ENCODE measurements around the gene VEGFC.

Gene VEGFC

DNA sequence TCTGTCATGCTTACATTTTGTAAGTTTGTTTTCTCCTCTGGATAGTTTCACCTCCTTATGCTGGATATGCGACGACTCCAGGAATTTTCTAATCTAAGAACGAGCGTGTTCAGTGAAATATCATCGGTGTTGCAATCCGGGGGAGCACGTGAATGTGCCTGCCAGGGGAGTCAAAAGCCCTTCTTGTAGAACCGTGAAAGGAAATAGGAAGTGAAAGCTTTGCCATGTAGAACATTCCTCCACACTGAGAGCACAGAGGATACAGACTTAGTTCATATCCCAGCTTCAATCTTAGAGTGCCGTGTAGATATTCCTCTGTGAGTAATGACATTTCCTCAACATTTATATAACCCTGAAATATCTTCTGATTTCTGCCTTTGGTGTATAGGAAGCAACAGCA, 121.2 kb downstream of the VEGFC start:
- DNase-seq = no peak

DNA sequence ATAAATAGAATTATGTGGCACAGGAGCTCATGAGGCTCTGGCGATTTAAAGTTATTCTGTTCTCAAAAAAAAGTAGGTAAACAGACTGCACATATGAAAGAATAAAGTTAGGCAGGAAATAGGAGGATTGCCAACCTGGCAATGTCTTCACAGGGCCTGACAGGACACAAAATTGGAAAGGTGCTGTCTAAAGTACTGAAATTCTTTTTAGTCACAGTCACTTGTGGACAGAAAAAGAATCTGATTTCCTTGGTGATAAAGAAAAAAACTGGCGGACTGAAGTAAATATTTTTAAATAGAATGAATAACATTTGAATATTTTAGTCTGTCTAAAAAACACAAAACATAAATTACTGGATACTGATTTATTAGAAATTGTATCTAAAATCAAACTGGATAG, 124.4 kb downstream of the VEGFC start:
- no peak for DNase-seq

DNA sequence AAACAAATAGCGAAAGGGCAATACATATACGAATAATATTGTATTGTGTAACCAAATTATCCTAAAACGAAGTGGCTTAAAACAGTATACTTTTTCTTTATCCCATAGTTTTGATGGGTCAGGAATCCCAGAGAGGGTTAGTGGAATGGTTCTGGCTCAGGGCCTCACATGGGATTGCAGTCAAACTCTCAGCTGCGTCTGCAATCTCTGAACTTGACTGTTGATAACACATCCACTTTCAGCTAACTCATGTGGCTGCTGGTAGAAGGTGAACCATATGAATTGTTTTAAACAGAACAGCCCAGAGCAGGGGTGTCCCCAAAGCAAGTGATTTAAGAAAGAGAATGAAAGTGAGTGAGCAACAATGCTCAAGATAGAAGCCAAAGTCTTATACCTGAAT, 127.8 kb downstream of the VEGFC start:
- DNase-seq = no peak

DNA sequence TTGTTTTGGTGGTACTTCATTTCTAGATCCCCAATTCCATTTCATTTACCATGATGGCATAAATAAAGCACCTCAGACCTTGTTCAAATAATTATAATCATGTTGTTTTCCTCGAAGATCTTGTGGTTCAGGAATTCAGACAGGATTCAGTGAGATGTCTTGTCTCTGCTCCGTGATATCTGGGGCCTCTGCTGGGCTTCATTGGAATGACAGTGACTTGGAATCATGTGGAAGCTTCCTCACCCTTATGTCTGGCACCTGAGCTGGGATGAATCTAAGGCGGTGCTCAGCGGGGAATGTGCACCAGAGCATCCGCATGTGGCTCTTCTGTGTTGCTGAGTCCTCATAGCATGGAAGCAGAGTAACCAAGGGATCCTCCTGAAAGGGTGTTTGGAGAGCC, 132.2 kb downstream of the VEGFC start:
- no peak for DNase-seq

DNA sequence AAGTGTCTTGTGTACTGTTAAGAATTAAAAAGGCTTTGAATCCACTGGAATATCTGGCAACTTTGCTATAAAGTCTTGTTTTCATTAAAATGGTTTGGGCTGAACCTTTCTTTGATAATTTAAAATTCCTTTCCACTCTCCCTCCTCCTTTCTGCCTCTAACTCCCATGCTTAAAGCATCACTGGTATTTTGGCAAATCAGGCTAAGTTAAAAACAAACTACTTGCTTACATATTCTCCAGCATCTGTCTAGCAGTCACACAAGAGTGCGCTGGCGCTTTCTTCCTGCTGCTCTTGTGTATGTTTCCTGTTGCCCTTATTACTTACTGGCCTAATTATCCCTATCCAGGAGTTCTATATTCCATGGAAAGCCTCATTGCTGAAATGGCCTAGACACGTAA, 136.6 kb downstream of the VEGFC start:
- no peak for DNase-seq

DNA sequence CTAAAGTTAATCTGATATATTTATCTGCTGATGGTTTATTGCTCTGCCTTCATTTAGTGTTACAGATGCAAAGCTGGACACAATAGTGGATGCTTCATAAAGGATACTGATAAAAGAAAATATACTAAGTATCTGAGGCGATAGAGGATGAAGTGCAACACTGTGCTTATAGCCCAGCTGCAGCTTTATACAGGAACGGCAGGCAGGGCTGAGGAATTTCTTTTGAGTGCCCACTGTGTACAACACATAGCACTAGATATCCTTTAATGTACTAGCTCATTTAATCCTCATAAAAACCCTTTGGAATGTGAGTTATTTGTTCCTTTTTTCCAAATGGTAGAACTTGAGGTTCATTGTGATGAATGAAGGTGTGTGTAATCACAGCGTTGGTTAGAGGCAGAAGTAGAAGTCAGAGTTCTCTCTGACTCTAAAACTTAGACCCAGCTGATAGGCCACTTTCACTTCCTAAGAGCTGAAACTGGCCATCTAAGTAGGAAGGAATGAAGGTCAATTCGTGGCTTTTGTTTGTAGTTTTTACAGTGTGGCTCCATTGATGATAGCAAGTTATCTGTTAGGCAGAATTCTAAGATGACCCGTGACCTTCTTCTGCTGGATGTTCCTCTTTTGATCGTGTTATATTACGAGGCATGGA, 138.0 kb downstream of the VEGFC start:
- DNase-seq = no peak

DNA sequence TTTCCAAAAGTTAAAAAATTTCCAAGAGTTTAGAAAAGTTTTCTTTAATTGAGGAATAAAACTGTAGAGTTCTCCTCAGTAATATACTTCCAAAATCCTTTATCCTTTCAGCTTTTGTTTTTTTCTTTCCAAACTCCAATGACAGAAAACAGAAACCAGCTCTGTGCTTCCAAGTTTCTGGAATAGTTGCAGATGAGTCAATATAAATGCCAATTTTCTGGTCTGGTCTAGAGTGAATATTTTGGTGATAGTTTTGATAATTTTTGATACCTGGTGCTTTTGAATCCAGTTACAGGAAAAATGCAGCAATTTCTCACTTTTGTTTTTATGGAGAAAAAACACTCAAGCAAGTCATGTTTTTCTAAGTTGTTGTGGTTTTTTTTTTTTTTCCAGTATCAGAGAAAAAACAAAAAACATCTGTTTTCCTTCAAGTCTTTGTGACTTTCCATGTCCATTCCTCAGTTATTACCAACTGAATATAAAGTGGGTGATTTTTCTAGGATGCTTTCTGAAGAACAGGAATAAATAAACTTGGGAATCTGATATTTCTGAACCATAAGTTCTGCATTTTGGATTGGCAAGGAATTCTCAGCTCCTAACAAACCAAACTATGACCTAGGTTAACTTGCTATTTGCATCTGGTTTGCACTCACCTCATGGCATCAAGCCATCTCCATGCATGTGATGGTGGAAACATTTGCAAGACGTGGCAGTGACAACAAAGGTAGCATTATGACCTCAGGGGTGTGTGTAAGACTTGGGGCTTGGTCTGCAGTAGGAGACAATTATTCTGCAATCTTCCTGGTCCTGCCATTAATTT, 139.1 kb downstream of the VEGFC start:
- DNase-seq = no peak

DNA sequence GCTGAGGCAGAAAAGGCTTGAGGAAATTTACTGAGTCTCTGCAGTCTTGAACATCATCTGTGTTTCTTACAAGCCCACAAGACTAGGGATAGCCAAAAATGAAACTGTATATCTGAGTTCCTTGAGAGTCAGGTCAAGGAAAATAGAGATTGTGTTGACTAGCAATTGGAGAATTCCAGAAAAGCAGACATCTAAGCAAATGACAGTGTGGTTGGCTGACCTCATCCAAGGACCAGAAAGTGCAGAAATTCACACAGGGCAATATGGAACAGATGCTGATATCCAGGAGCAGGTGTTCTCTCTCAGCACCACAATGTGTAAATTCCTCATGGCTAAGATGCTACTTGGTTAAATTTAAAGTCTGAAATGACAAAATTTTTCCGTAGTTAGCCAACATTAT, 146.4 kb downstream of the VEGFC start:
- DNase-seq = no peak

DNA sequence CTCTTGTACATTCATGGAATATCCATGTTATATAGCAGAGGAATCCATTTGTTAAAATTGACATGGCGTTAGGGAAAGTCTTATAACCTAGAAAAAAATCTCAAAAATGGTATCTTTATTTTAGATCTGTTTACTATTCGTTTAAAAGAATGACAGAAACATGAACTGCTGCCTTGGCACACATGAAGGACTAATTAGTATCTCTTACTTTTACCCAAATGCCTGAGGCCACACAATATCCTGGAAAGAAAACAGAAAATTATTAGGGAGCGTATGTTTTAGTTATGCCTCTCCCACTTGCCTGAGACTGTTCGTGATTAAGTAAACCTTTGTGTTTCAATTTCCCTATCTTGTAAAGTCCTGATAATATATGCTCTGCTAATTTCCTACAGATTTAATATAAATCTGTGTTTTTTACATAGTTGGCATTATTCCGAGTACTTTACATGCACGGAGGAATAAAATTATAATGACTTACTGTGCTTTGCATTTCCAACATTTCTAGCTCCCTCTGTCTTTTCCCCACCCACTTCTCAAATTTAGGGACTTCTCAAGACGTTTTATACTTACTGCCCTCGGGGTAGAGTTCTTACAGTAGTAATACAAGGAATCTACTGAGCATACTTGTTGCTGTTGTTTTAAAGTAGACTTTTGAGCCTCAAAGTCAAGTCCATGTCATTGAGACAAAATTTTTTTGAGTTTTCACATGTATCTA, 147.3 kb downstream of the VEGFC start:
- no peak for DNase-seq

DNA sequence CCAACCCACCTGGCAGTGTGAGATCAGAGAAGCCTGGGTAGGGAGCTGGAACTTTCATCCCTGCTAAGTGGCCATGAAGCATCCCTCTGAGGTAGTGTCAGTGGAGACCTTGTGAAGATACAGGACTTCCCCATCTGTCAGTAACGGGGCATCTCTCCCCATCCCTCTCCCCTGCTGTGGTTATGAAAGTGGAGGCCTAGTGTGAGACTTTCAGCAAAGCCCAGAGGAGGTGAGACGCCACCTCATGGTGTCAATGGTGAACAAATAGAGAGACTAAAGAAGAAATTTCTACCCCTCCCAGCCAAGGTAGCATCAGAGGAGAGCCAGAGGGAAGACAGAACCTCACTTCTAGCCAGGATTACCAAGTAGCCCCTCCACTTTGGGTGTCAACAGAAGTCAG, 150.2 kb downstream of the VEGFC start:
- no peak for DNase-seq

DNA sequence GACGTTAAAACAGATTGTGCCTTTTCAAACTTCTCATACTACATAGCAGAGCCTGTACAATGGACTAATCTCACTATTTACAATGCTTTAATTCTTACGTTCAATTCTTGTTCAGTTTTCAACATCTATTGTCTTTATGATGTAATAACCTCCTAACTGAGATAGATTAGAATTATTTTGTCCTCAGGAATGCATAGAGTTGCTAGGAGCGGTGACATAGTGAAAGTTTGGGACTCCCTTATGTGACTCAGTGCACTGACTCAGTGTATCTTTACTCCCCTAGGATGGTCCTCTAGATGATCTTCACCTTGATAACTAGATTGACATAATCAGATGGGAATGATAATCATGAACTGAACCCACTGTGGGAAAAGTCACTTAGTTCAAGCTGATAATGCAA, 151.5 kb downstream of the VEGFC start:
- no peak for DNase-seq

DNA sequence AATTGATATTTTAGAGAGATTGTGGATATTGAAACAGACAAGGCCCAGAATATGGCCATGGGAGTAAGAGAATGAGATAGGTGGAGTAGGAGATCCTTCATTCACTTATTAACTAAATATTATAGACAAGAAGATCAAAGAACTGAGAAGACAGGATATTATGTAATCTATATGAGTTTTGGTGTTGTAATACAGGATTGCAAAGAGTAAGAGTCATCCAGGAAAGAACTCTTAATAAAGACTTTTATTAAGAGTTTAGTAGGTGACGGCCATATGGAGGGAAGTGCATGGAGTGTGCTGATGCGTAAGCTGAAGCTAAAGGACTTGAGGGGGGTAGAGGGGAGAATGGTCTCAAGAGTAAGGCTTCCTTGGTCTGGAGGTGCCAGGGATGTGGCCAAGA, 153.7 kb downstream of the VEGFC start:
- DNase-seq = no peak

DNA sequence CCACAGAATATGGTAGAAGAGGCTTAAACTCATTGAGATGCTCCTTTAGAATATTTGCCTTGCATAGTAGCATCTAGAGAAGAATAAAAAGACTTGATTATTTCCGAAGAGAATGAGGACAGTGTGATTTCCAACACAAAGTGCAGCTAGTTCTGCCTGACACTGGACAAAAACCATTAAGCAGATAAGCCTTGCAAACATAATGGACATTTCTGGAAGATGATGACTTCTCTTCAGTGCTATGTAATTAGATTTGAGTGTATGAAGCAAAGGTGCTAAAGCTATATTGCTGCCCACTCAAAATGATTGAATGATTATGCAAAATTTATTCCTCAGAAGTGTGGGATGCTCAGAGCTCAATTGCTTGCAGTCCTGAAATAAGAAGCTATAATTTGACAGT, 156.4 kb downstream of the VEGFC start:
- DNase-seq = no peak

DNA sequence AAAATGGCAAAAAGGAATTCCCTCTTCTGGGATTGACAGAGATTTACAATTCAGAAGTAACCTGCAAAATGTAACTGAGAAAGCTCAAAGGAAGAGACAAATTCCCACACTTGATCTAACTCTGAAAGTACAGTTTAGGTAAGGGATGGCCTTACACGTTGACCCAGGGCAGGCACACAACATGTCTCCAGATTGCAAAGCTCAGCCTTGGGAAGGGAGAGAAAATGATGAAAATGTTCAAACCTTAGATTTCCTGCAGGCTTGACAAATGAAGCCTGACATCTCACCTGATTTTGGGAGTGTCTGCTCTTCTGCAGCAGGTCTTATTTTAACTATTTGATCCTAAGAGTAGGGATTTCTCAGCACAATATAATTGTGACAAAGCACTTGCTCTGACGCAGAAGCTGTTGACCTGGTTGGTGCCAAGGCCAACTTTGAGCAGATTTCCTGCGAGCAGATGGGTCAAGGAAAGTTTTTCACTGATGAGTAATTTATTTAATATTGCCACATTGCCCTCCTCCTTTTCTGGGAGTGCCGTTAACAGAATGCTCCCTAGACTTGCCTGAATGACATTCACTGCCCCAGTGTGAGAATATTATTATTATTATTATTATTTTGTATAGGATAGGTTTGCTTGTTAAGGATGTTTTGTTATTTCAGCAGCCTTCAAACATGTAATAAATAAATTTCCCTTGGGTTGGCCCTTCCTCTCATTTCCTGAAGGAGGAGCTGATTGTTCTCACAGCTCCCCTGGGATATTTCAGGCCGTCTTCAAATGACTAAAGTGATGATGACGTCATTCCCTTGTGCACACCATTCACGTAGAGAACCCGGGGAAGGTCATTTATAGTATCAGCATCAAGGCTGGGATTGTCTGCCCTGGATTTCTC, 157.1 kb downstream of the VEGFC start:
- no peak for DNase-seq

Data from stimulated activated CD4-positive, alpha-beta T cell treated with anti-CD3 and anti-CD28 coated beads, Interleukin-4, amount 100 ng/mL, for 1 hour (primary cell).